SU-DHL-6 (cell line): Measurements from ENCODE around the gene AMOTL1.

ENCODE experiments used
- EZH2phosphoT487 ChIP-seq: fragments of 200-600 bp; sonication (generic), shearing (Covaris generic); conservative IDR thresholded peaks from 2 replicates; pipeline ENCODE4 v1.6.1; 2018; ENCODE audit warnings: mild to moderate bottlenecking, antibody characterized with exemption, low read length, moderate library complexity, mixed read lengths
- TF ChIP-seq, protein P1 (sequence below): fragments of 200-600 bp; sonication (generic); IDR thresholded peaks from one replicate; pipeline ENCODE4 v1.5.1; 2017; ENCODE audit warnings: antibody characterized with exemption, mild to moderate bottlenecking, low read length, moderate library complexity; ENCODE audit not compliant: insufficient read depth, poor library complexity, severe bottlenecking

DNA sequence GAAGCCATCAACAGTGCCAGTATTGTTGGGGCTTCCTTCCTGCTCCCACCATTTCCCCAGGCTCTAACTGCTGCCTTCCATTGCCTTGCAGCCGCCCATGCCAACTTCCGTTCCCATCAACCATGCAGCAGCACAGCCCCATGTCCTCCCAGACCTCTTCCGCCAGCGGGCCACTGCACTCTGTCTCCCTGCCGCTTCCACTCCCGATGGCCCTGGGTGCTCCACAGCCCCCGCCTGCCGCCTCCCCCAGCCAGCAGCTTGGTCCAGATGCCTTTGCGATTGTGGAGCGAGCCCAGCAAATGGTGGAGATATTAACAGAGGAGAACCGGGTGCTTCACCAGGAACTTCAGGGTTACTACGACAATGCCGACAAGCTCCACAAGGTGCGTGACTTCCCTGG, 53.3 kb downstream of the AMOTL1 start:
- TF ChIP-seq, protein P1, sequence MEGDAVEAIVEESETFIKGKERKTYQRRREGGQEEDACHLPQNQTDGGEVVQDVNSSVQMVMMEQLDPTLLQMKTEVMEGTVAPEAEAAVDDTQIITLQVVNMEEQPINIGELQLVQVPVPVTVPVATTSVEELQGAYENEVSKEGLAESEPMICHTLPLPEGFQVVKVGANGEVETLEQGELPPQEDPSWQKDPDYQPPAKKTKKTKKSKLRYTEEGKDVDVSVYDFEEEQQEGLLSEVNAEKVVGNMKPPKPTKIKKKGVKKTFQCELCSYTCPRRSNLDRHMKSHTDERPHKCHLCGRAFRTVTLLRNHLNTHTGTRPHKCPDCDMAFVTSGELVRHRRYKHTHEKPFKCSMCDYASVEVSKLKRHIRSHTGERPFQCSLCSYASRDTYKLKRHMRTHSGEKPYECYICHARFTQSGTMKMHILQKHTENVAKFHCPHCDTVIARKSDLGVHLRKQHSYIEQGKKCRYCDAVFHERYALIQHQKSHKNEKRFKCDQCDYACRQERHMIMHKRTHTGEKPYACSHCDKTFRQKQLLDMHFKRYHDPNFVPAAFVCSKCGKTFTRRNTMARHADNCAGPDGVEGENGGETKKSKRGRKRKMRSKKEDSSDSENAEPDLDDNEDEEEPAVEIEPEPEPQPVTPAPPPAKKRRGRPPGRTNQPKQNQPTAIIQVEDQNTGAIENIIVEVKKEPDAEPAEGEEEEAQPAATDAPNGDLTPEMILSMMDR, result no peak
- no peak for TF ChIP-seq EZH2phosphoT487
